IPS DF 4.7 (cell line): ENCODE results near the gene AUTS2.

Experiments
- DNase-seq: peaks from one replicate; pipeline ENCODE4 v3.0.0-alpha.2; 2013; ENCODE audit warnings: low spot score; ENCODE audit errors: extremely low read depth

Gene AUTS2

GRCh38 chr7:69622960-69623359 lies 24.7 kb downstream of the AUTS2 start:
- DNase-seq = no peak

GRCh38 chr7:69624435-69625230 lies 26.4 kb downstream of the AUTS2 start:
- DNase-seq = no peak

GRCh38 chr7:69625238-69625637 lies 27.0 kb downstream of the AUTS2 start:
- DNase-seq = no peak

GRCh38 chr7:69625798-69626197 lies 27.5 kb downstream of the AUTS2 start:
- no peak for DNase-seq

- no peak for DNase-seq
Observed at GRCh38 chr7:69630292-69630691, 32.0 kb downstream of the AUTS2 start.

- DNase-seq = no peak
Observed at GRCh38 chr7:69631131-69631530, 32.9 kb downstream of the AUTS2 start.

GRCh38 chr7:69632280-69632679 lies 34.0 kb downstream of the AUTS2 start:
- no peak for DNase-seq

- no peak for DNase-seq
Observed at GRCh38 chr7:69633122-69633831, 35.0 kb downstream of the AUTS2 start.

- no peak for DNase-seq
Observed at GRCh38 chr7:69635555-69636185, 37.4 kb downstream of the AUTS2 start.

GRCh38 chr7:69638674-69639073 lies 40.4 kb downstream of the AUTS2 start:
- DNase-seq = no peak

- no peak for DNase-seq
Observed at GRCh38 chr7:69640216-69640615, 41.9 kb downstream of the AUTS2 start.

GRCh38 chr7:69640925-69641594 lies 42.8 kb downstream of the AUTS2 start:
- DNase-seq = no peak

- no peak for DNase-seq
Observed at GRCh38 chr7:69643265-69643664, 45.0 kb downstream of the AUTS2 start.

- no peak for DNase-seq
Observed at GRCh38 chr7:69643708-69644445, 45.6 kb downstream of the AUTS2 start.

- no peak for DNase-seq
Observed at GRCh38 chr7:69645683-69646082, 47.4 kb downstream of the AUTS2 start.

GRCh38 chr7:69651101-69651590 lies 52.9 kb downstream of the AUTS2 start:
- no peak for DNase-seq

GRCh38 chr7:69652947-69653701 lies 54.8 kb downstream of the AUTS2 start:
- no peak for DNase-seq

GRCh38 chr7:69653806-69654205 lies 55.5 kb downstream of the AUTS2 start:
- no peak for DNase-seq

GRCh38 chr7:69654381-69654780 lies 56.1 kb downstream of the AUTS2 start:
- DNase-seq = no peak
